H1 (cell line): Measurements from ENCODE around the gene DAPK1. TPM values are rescaled to one million over a fixed set of nuclear protein-coding genes. Genes with fewer than 3 reads are reported as not detected.

Experiments
- CTCF ChIA-PET: fragments of 300-600 bp; sonication (Branson Sonifier 250); formaldehyde crosslinking; loops from one replicate; lab custom pipeline; 2021; ENCODE audit not compliant: partially characterized antibody; lab: Charles Lee
- POLR2A ChIA-PET: fragments of 300-600 bp; sonication (Branson Sonifier 250); formaldehyde crosslinking; loops from one replicate; lab custom pipeline; 2021; ENCODE audit warnings: inconsistent platforms; ENCODE audit not compliant: partially characterized antibody; lab: Charles Lee
- DNase-seq, 2 experiments: peaks; one replicate each; pipeline versions ENCODE4 v3.0.0 to v3.0.0-alpha.2; 2010 to 2022; ENCODE audit warnings: low spot score in 2 of 2, low read depth in 1 of 2, mixed read lengths in 1 of 2
- FAIRE-seq: peaks from 2 replicates; lab custom pipeline; 2011; peaks lifted over from hg19 to GRCh38; lab: Jason Lieb, UNC
- H2AFZ ChIP-seq: 2 replicates; pipeline ENCODE4 v1.8.1; 2012; ENCODE audit warnings: low read length, inconsistent platforms
- H2AK5ac ChIP-seq: 2 replicates; pipeline ENCODE4 v1.6.1; 2013; ENCODE audit warnings: low read depth, low read length
- H2BK120ac ChIP-seq: replicated peaks from 2 replicates; pipeline ENCODE3; 2013; ENCODE audit warnings: low read depth, low read length, inconsistent platforms
- H2BK12ac ChIP-seq: 2 replicates; pipeline ENCODE4 v1.6.1; 2013; ENCODE audit warnings: low read depth, low read length
- H2BK15ac ChIP-seq: 2 replicates; pipeline ENCODE4 v1.6.1; 2013; ENCODE audit warnings: low read length
- H2BK20ac ChIP-seq: 2 replicates; pipeline ENCODE4 v1.6.1; 2013; ENCODE audit warnings: low read length
- H2BK5ac ChIP-seq: 2 replicates; pipeline ENCODE4 v1.6.1; 2013; ENCODE audit warnings: low read depth, low read length
- H3K14ac ChIP-seq: 2 replicates; pipeline ENCODE4 v1.6.1; 2013; ENCODE audit warnings: inconsistent platforms; ENCODE audit not compliant: insufficient read length
- H3K18ac ChIP-seq: 2 replicates; pipeline ENCODE4 v1.6.1; 2013; ENCODE audit warnings: low read length; ENCODE audit errors: extremely low read depth
- H3K23ac ChIP-seq: 2 replicates; pipeline ENCODE4 v1.6.1; 2013; ENCODE audit warnings: inconsistent platforms; ENCODE audit not compliant: insufficient read length
- H3K23me2 ChIP-seq: 2 replicates; pipeline ENCODE4 v1.6.1; 2013; ENCODE audit warnings: low read depth, low read length
- H3K27ac ChIP-seq: 2 replicates; pipeline ENCODE4 v1.6.1; 2011; ENCODE audit warnings: low read depth, low read length, inconsistent platforms
- H3K27me3 ChIP-seq, 4 experiments: replicated peaks in 1 of 4; 1 replicate in 1 of 4; 2 replicates in 3 of 4; pipeline versions ENCODE4 v1.6.1 to v1.8.1; 2011 to 2013; ENCODE audit warnings: low read length in 3 of 4, mild to moderate bottlenecking in 3 of 4, inconsistent platforms in 2 of 4, mixed read lengths in 2 of 4, moderate library complexity in 1 of 4; ENCODE audit not compliant: control insufficient read depth in 3 of 4, insufficient read depth in 3 of 4; ENCODE audit errors: extremely low read depth in 1 of 4
- H3K36me3 ChIP-seq, 4 experiments: 2 replicates each; pipeline versions ENCODE4 v1.6.1 to v1.8.1; 2011 to 2013; ENCODE audit warnings: mild to moderate bottlenecking in 4 of 4, low read length in 3 of 4, moderate library complexity in 2 of 4, control low read depth in 1 of 4, inconsistent platforms in 1 of 4; ENCODE audit not compliant: insufficient read depth in 4 of 4, control insufficient read depth in 2 of 4
- H3K4ac ChIP-seq: replicated peaks from 2 replicates; pipeline ENCODE3; 2013; ENCODE audit warnings: low read length, low read depth, mixed read lengths, inconsistent platforms; ENCODE audit not compliant: insufficient read length
- H3K4me1 ChIP-seq, 4 experiments: replicated peaks in 1 of 4; 1 replicate in 1 of 4; 2 replicates in 3 of 4; pipeline versions ENCODE4 v1.6.1 to v1.8.1; 2011 to 2013; ENCODE audit warnings: low read length in 3 of 4, inconsistent platforms in 2 of 4, mixed read lengths in 1 of 4; ENCODE audit not compliant: insufficient read depth in 4 of 4, control insufficient read depth in 3 of 4
- H3K4me2 ChIP-seq, 2 experiments: 2 replicates each; pipeline versions ENCODE4 v1.6.1 to v1.8.1; 2011 to 2013; ENCODE audit warnings: low read depth in 2 of 2, low read length in 2 of 2, control low read depth in 1 of 2, inconsistent platforms in 1 of 2, mild to moderate bottlenecking in 1 of 2; ENCODE audit not compliant: insufficient read depth in 1 of 2
- H3K4me3 ChIP-seq, 4 experiments: fragments of 200-600, 300-600 bp in 1 of 4; sonication (generic), shearing (Covaris generic), sonication (Bioruptor Twin) in 1 of 4; 2 replicates each; pipeline versions ENCODE4 v1.5.1 to v1.8.1; 2011 to 2016; ENCODE audit warnings: low read length in 4 of 4, low read depth in 3 of 4, control low read depth in 2 of 4, inconsistent platforms in 2 of 4, mild to moderate bottlenecking in 2 of 4, mixed read lengths in 1 of 4, moderate library complexity in 1 of 4; ENCODE audit not compliant: insufficient read depth in 2 of 4; ENCODE audit errors: extremely low read depth in 1 of 4
- H3K56ac ChIP-seq: replicated peaks from 2 replicates; pipeline ENCODE3; 2013; ENCODE audit warnings: low read depth, mild to moderate bottlenecking, mixed read lengths, low read length, inconsistent platforms; ENCODE audit not compliant: insufficient read length
- H3K79me1 ChIP-seq: 2 replicates; pipeline ENCODE4 v1.6.1; 2013; ENCODE audit warnings: low read depth, low read length, control low read depth
- H3K79me2 ChIP-seq, 2 experiments: 2 replicates each; pipeline versions ENCODE4 v1.6.1 to v1.8.1; 2012 to 2013; ENCODE audit warnings: low read length in 2 of 2, mild to moderate bottlenecking in 2 of 2, inconsistent platforms in 1 of 2; ENCODE audit not compliant: insufficient read depth in 2 of 2, control insufficient read depth in 1 of 2
- H3K9ac ChIP-seq, 4 experiments: replicated peaks in 1 of 4; 1 replicate in 1 of 4; 2 replicates in 3 of 4; pipeline versions ENCODE4 v1.6.1 to v1.8.1; 2011 to 2013; ENCODE audit warnings: low read depth in 3 of 4, low read length in 3 of 4, control low read depth in 2 of 4, mild to moderate bottlenecking in 2 of 4, moderate library complexity in 2 of 4, inconsistent platforms in 1 of 4; ENCODE audit errors: extremely low read depth in 1 of 4
- H3K9me3 ChIP-seq, 2 experiments: 2 replicates each; pipeline versions ENCODE4 v1.6.1 to v1.8.1; 2012 to 2013; ENCODE audit warnings: mild to moderate bottlenecking in 2 of 2, moderate library complexity in 2 of 2, control low read depth in 1 of 2, inconsistent platforms in 1 of 2, low read depth in 1 of 2, low read length in 1 of 2, mixed read lengths in 1 of 2; ENCODE audit not compliant: insufficient read depth in 2 of 2
- H4K20me1 ChIP-seq, 2 experiments: replicated peaks in 1 of 2; 2 replicates each; pipeline versions ENCODE3 to v1.8.1; 2011 to 2013; ENCODE audit warnings: inconsistent platforms in 2 of 2, low read length in 2 of 2, mild to moderate bottlenecking in 1 of 2; ENCODE audit not compliant: insufficient read depth in 2 of 2, control insufficient read depth in 1 of 2
- H4K5ac ChIP-seq: 2 replicates; pipeline ENCODE4 v1.6.1; 2013; ENCODE audit warnings: low read length, low read depth, mixed read lengths, inconsistent platforms; ENCODE audit not compliant: insufficient read length
- H4K8ac ChIP-seq: 2 replicates; pipeline ENCODE4 v1.8.0; 2013; ENCODE audit warnings: mild to moderate bottlenecking, moderate library complexity, low read length, inconsistent platforms; ENCODE audit not compliant: insufficient read depth; ENCODE audit errors: extremely low read depth
- H4K91ac ChIP-seq: replicated peaks from 2 replicates; pipeline ENCODE3; 2013; ENCODE audit warnings: low read length, mixed read lengths, inconsistent platforms; ENCODE audit not compliant: insufficient read length
- BACH1 ChIP-seq: IDR thresholded peaks from 2 replicates; pipeline ENCODE4 v1.6.1; 2012; ENCODE audit warnings: low read length, improper control_type of control experiment
- BRCA1 ChIP-seq: IDR thresholded peaks from 2 replicates; pipeline ENCODE4 v1.6.1; 2012; ENCODE audit warnings: low read depth, low read length, improper control_type of control experiment
- CBX8 ChIP-seq: fragments of 300-800, 300-1000 bp; sonication (generic); IDR thresholded peaks from 2 replicates; pipeline ENCODE4 v1.7.1; 2016; ENCODE audit warnings: low read depth, low read length, borderline replicate concordance
- CHD2 ChIP-seq: IDR thresholded peaks from 2 replicates; pipeline ENCODE4 v1.6.1; 2012; ENCODE audit warnings: low read length, improper control_type of control experiment
- KDM4A ChIP-seq: IDR thresholded peaks from one replicate; pipeline ENCODE4 v1.7.1; 2012; ENCODE audit warnings: low read depth, mild to moderate bottlenecking, moderate library complexity, low read length, inconsistent platforms; ENCODE audit not compliant: severe bottlenecking
- PHF8 ChIP-seq: fragments of 200-600 bp; sonication (generic); conservative IDR thresholded peaks from 2 replicates; pipeline ENCODE4 v1.7.1; 2012; ENCODE audit warnings: low read depth, mild to moderate bottlenecking, inconsistent platforms, low read length, moderate library complexity
- SIN3A ChIP-seq, 2 experiments: IDR thresholded peaks in 1 of 2; conservative IDR thresholded peaks in 1 of 2; 2 replicates each; pipeline ENCODE4 v1.6.1; 2011 to 2012; ENCODE audit warnings: low read length in 2 of 2, improper control_type of control experiment in 1 of 2, low read depth in 1 of 2, mild to moderate bottlenecking in 1 of 2
- WGBS, 2 experiments: shearing (Covaris generic) in 1 of 2; methylation state at CpG; one replicate each; pipeline versions ENCODE4 v1.1.6 to v1.1.7; 2013 to 2015; ENCODE audit warnings: low lambda C conversion rate in 2 of 2, mixed read lengths in 2 of 2, inconsistent platforms in 1 of 2, low coverage in 1 of 2, missing lambda C conversion rate in 1 of 2; ENCODE audit not compliant: insufficient replicate concordance in 2 of 2, insufficient coverage in 1 of 2, insufficient read length in 1 of 2; ENCODE audit errors: extremely low coverage in 1 of 2, missing lambda C conversion rate in 1 of 2; 5-methylcytosine and 5-hydroxymethylcytosine counted together
- polyA plus RNA-seq, 7 experiments: library from polyadenylated mRNA; depleted of rRNA in 3 of 7; stranded (reverse) in 5 of 7; unstranded in 2 of 7; fragments of >200 nt in 5 of 7; fragments of 200-250 nt in 2 of 7; gene quantifications; 1 replicate in 5 of 7; 2 replicates in 1 of 7; 4 replicates in 1 of 7; pipeline versions ENCODE4 v1.2.1 to v1.2.3, GENCODE V29; 2011 to 2013; ENCODE audit warnings: missing spikeins in 2 of 7, mixed read lengths in 2 of 7
- total RNA-seq: library from RNA; stranded (reverse); fragmentation: NEBNext Ultra II Directional; extraction: Animal tissue kit (Norgen Biotek cat#: 25700); gene quantifications from 2 replicates; pipeline ENCODE4 v1.2.1, GENCODE V29; 2021
- TF ChIP-seq, protein P1 (sequence below): IDR thresholded peaks from 2 replicates; pipeline ENCODE4 v1.6.1; 2012; ENCODE audit warnings: low read length, inconsistent platforms
- TF ChIP-seq, protein P2 (sequence below): IDR thresholded peaks from 2 replicates; pipeline ENCODE4 v1.6.1; 2012; ENCODE audit warnings: inconsistent platforms

The DAPK1 gene
- total and polyA plus RNA-seq, 2 of the 8 experiments (the other 6 are each of a cell fraction or from before 2014, with no cell fraction given) = 62.4 to 131 TPM

DNA sequence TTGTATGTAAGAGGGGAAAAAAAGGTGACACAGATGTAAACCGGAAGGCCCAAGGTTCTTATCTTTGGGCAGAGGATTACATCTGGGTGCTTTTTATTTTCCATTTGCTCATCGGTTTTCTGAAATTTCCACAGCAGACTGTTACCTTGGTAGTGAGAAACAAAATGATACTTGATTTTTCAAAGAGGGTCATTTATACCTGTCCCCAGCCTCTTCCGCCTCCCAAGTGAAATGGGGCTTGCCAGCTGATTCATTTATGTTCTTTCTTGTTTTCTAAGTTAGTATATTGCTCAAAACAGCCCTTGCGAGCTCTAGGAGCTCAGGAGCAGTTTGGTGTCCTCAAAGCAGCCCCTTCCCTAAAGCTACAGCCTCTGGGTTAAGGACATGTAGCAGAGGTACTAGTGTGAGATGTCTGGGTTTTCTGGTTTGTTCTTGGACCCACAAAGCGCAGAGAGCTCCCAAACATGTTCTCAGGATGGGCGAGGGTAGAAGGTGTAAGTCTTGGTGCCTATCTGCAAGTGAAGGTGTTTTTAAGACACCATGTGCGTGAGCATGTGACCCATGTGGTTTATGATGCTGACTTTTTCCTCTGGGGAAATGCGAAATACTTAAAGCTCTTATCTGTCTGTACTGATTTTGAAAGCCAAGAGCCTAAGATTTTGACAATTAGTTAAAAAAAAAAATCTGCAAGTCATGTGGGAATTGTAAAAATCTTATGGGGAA, 38.3 kb downstream of the DAPK1 start:
- peaks cover 5 to 16% (median 10%) of the 10 kb centered on the region in 4 experiments for H3K4me1 ChIP-seq
- H3K4me3 ChIP-seq = no peak overlapping the region
- no peaks in the 10 kb centered on the region for H3K9me3 ChIP-seq
- peaks cover 12% of the 10 kb centered on the region for H3K79me1 ChIP-seq
- H3K14ac ChIP-seq = no peak overlapping the region
- H2BK20ac ChIP-seq = no peak overlapping the region
- H3K18ac ChIP-seq = no peak overlapping the region
- 0 out of 2 replicates have a peak overlapping the region, but pooled peaks have one; percentile 37 for H2BK5ac ChIP-seq
- peaks cover 5 to 73% of the 10 kb centered on the region in 2 experiments for H3K79me2 ChIP-seq
- H3K56ac ChIP-seq = no peak overlapping the region
- DNase-seq (no peak), FAIRE-seq (no peak)
- H3K4me2 ChIP-seq = no peak overlapping the region
- no peak overlapping the region for H3K23ac ChIP-seq
- CTCF ChIA-PET = interaction anchor here (0.7 to 1.3 kb wide), 3 partner anchors 20 to 90 kb away, joined by 3 read pairs; partner anchors contain the start of gene DAPK1
- no peak overlapping the region for H2AFZ ChIP-seq
- no peak overlapping the region for H4K91ac ChIP-seq
- no peak overlapping the region for H2BK120ac ChIP-seq
- H2BK15ac ChIP-seq = no peak overlapping the region
- no peak overlapping the region for H4K5ac ChIP-seq
- peaks cover 2% of the 10 kb centered on the region; the same call in 1 of the 2 replicates for H3K23me2 ChIP-seq
- H2AK5ac ChIP-seq = no peak overlapping the region
- no peak overlapping the region for H4K8ac ChIP-seq
- peaks cover 4 to 13% of the 10 kb centered on the region in 2 experiments for H4K20me1 ChIP-seq
- POLR2A ChIA-PET = interaction anchor here (1.4 to 3.0 kb wide), 2 partner anchors 8 to 15 kb away, joined by 3 to 7 read pairs; no protein-coding TSS in a partner anchor
- H3K27ac ChIP-seq = 0 out of 2 replicates have a peak overlapping the region, but pooled peaks have one; percentile 18
- no peaks in the 10 kb centered on the region for H3K27me3 ChIP-seq
- peaks cover 0 to 6% (median 0%) of the 10 kb centered on the region in 4 experiments; a peak in 1 of 8 replicates for H3K36me3 ChIP-seq
- no peak overlapping the region for H2BK12ac ChIP-seq
- H3K4ac ChIP-seq = no peak overlapping the region
- WGBS, 2 experiments = 76% methylated on average over 8 of the region's 8 CpGs; no CpG with 5 or more reads in 1 of the 2 experiments
- no peak overlapping the region; a peak in 1 of 7 replicates for H3K9ac ChIP-seq
- TF ChIP-seq, protein P1, sequence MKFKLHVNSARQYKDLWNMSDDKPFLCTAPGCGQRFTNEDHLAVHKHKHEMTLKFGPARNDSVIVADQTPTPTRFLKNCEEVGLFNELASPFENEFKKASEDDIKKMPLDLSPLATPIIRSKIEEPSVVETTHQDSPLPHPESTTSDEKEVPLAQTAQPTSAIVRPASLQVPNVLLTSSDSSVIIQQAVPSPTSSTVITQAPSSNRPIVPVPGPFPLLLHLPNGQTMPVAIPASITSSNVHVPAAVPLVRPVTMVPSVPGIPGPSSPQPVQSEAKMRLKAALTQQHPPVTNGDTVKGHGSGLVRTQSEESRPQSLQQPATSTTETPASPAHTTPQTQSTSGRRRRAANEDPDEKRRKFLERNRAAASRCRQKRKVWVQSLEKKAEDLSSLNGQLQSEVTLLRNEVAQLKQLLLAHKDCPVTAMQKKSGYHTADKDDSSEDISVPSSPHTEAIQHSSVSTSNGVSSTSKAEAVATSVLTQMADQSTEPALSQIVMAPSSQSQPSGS = no peak
- no peak for TF ChIP-seq CBX8
- no peak for TF ChIP-seq BRCA1
- no peak for TF ChIP-seq KDM4A
- TF ChIP-seq PHF8 = no peak
- TF ChIP-seq, protein P2, sequence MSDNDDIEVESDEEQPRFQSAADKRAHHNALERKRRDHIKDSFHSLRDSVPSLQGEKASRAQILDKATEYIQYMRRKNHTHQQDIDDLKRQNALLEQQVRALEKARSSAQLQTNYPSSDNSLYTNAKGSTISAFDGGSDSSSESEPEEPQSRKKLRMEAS = no peak
- TF ChIP-seq CHD2 = no peak
- no peak for TF ChIP-seq BACH1
- TF ChIP-seq SIN3A (conservative IDR thresholded peaks at IDR 0.05 in 1 of 2, IDR thresholded peaks at IDR 0.05 in 1 of 2; ENCODE audit: low read depth in 1 of 2, low read length in 2 of 2) = no peak
